Measurements from ENCODE around the gene CACNB4.

GRCh38 chr2:152115952-152116351, 17.1 kb upstream of the CACNB4 start:
- TF ChIP-seq POLR2A (IDR thresholded peaks at IDR 0.05; ENCODE audit: low read length) (no peak), CEBPB (IDR thresholded peaks at IDR 0.05) (no peak), CTCF (IDR thresholded peaks at IDR 0.05) (0 out of 3 replicates have a peak, but pooled peaks have one; percentile 6), HOXA7 (CRISPR knock-in tag; IDR thresholded peaks at IDR 0.05) (no peak), EP300 (IDR thresholded peaks at IDR 0.05) (no peak)
- TF ChIP-seq, protein P1, sequence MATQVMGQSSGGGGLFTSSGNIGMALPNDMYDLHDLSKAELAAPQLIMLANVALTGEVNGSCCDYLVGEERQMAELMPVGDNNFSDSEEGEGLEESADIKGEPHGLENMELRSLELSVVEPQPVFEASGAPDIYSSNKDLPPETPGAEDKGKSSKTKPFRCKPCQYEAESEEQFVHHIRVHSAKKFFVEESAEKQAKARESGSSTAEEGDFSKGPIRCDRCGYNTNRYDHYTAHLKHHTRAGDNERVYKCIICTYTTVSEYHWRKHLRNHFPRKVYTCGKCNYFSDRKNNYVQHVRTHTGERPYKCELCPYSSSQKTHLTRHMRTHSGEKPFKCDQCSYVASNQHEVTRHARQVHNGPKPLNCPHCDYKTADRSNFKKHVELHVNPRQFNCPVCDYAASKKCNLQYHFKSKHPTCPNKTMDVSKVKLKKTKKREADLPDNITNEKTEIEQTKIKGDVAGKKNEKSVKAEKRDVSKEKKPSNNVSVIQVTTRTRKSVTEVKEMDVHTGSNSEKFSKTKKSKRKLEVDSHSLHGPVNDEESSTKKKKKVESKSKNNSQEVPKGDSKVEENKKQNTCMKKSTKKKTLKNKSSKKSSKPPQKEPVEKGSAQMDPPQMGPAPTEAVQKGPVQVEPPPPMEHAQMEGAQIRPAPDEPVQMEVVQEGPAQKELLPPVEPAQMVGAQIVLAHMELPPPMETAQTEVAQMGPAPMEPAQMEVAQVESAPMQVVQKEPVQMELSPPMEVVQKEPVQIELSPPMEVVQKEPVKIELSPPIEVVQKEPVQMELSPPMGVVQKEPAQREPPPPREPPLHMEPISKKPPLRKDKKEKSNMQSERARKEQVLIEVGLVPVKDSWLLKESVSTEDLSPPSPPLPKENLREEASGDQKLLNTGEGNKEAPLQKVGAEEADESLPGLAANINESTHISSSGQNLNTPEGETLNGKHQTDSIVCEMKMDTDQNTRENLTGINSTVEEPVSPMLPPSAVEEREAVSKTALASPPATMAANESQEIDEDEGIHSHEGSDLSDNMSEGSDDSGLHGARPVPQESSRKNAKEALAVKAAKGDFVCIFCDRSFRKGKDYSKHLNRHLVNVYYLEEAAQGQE (IDR thresholded peaks at IDR 0.05) = no peak
